IMR-90 (cell line): ENCODE data around the gene GINS3. TPM values are rescaled to one million over a fixed set of nuclear protein-coding genes. Genes with fewer than 3 reads are reported as not detected.

ENCODE experiments used
- ATAC-seq: fragments of 200-7000 bp; cut with Tn5 transposase; 2 replicates; pipeline ENCODE4 v1.9.1; 2020; ENCODE audit warnings: low read depth, mild to moderate bottlenecking, moderate library complexity
- BruUV-seq: library from RNA; stranded (reverse); fragments of 400-500 nt; replicated peaks from 2 replicates; lab custom pipeline; 2021; lab: Mats Ljungman, UMichigan
- CTCF ChIA-PET: fragments of 300-600 bp; formaldehyde crosslinking; extraction: SDS; loops from one replicate; lab custom pipeline; 2021; ENCODE audit warnings: antibody characterized with exemption; lab: Yijun Ruan, JAX
- POLR2A ChIA-PET: fragments of 300-600 bp; sonication (Branson Sonifier 250); formaldehyde crosslinking; loops from one replicate; lab custom pipeline; 2022; ENCODE audit warnings: antibody characterized with exemption; ENCODE audit not compliant: unreplicated experiment; lab: Charles Lee
- DNase-seq: peaks from one replicate; pipeline ENCODE4 v3.0.0; 2013
- H2AFZ ChIP-seq: replicated peaks from 2 replicates; pipeline ENCODE3; 2013; ENCODE audit warnings: low read length, mild to moderate bottlenecking; ENCODE audit not compliant: poor library complexity
- H2AK5ac ChIP-seq: 2 replicates; pipeline ENCODE4 v1.6.1; 2013; ENCODE audit warnings: low read depth, low read length, inconsistent platforms
- H2AK9ac ChIP-seq: replicated peaks from 2 replicates; pipeline ENCODE3; 2013; ENCODE audit warnings: mild to moderate bottlenecking, low read depth, low read length, moderate library complexity; ENCODE audit not compliant: poor library complexity
- H2BK120ac ChIP-seq: 2 replicates; pipeline ENCODE4 v1.6.1; 2013; ENCODE audit warnings: low read depth, low read length, inconsistent platforms
- H2BK15ac ChIP-seq: 3 replicates; pipeline ENCODE4 v1.6.1; 2013; ENCODE audit warnings: low read depth, low read length, inconsistent platforms
- H2BK20ac ChIP-seq: 2 replicates; pipeline ENCODE4 v1.6.1; 2013; ENCODE audit warnings: low read depth, mild to moderate bottlenecking, inconsistent platforms, low read length, moderate library complexity
- H2BK5ac ChIP-seq: 2 replicates; pipeline ENCODE4 v1.6.1; 2013; ENCODE audit warnings: mild to moderate bottlenecking, low read depth, low read length, inconsistent platforms; ENCODE audit not compliant: poor library complexity, severe bottlenecking
- H3K14ac ChIP-seq: replicated peaks from 2 replicates; pipeline ENCODE4 v1.6.1; 2013; ENCODE audit warnings: low read depth, low read length, inconsistent platforms
- H3K18ac ChIP-seq: 2 replicates; pipeline ENCODE4 v1.6.1; 2013; ENCODE audit warnings: low read depth, low read length, control low read depth
- H3K23ac ChIP-seq: 2 replicates; pipeline ENCODE4 v1.6.1; 2013; ENCODE audit warnings: low read depth, low read length, inconsistent platforms
- H3K27ac ChIP-seq: 2 replicates; pipeline ENCODE4 v1.5.1; 2013; ENCODE audit warnings: mild to moderate bottlenecking, control low read depth, low read length; ENCODE audit not compliant: insufficient read depth
- H3K27me3 ChIP-seq: 2 replicates; pipeline ENCODE4 v1.6.1; 2013; ENCODE audit warnings: low read length; ENCODE audit not compliant: control insufficient read depth, insufficient read depth
- H3K36me3 ChIP-seq: 2 replicates; pipeline ENCODE4 v1.6.1; 2013; ENCODE audit warnings: low read length, mixed read lengths; ENCODE audit not compliant: control insufficient read depth, insufficient read depth
- H3K4ac ChIP-seq: 2 replicates; pipeline ENCODE4 v1.6.1; 2013; ENCODE audit warnings: low read depth, low read length, inconsistent platforms
- H3K4me1 ChIP-seq: 2 replicates; pipeline ENCODE4 v1.6.1; 2013; ENCODE audit warnings: low read length, mixed read lengths; ENCODE audit not compliant: control insufficient read depth, insufficient read depth
- H3K4me2 ChIP-seq: 2 replicates; pipeline ENCODE4 v1.6.1; 2013; ENCODE audit warnings: low read depth, mild to moderate bottlenecking, control low read depth, low read length, moderate library complexity
- H3K4me3 ChIP-seq: 2 replicates; pipeline ENCODE4 v1.5.1; 2013; ENCODE audit warnings: low read depth, mild to moderate bottlenecking, control low read depth, low read length, moderate library complexity; ENCODE audit not compliant: insufficient read depth
- H3K56ac ChIP-seq: 2 replicates; pipeline ENCODE4 v1.6.1; 2013; ENCODE audit warnings: low read length, inconsistent platforms; ENCODE audit not compliant: insufficient read depth; ENCODE audit errors: extremely low read depth
- H3K79me1 ChIP-seq, 2 experiments: 2 replicates each; pipeline ENCODE4 v1.6.1; 2013; ENCODE audit warnings: low read length in 2 of 2, inconsistent platforms in 1 of 2, low read depth in 1 of 2
- H3K9ac ChIP-seq: 2 replicates; pipeline ENCODE4 v1.6.1; 2013; ENCODE audit warnings: low read depth, low read length, control low read depth
- H3K9me1 ChIP-seq: 2 replicates; pipeline ENCODE4 v1.6.1; 2013; ENCODE audit warnings: low read length, inconsistent platforms; ENCODE audit not compliant: insufficient read depth
- H3K9me3 ChIP-seq: 2 replicates; pipeline ENCODE4 v1.6.1; 2013; ENCODE audit warnings: low read length; ENCODE audit not compliant: control insufficient read depth, insufficient read depth
- H4K20me1 ChIP-seq: 2 replicates; pipeline ENCODE4 v1.6.1; 2013; ENCODE audit warnings: low read length, inconsistent platforms; ENCODE audit not compliant: insufficient read depth
- H4K5ac ChIP-seq: 2 replicates; pipeline ENCODE4 v1.6.1; 2013; ENCODE audit warnings: mild to moderate bottlenecking, low read depth, low read length, control low read depth
- H4K8ac ChIP-seq, 2 experiments: 2 replicates each; pipeline ENCODE4 v1.6.1; 2013; ENCODE audit warnings: low read depth in 2 of 2, low read length in 2 of 2, control low read depth in 1 of 2, inconsistent platforms in 1 of 2
- H4K91ac ChIP-seq: 2 replicates; pipeline ENCODE4 v1.6.1; 2013; ENCODE audit warnings: low read depth, low read length, inconsistent platforms; ENCODE audit not compliant: insufficient read depth
- BHLHE40 ChIP-seq: fragments of 150-350 bp; IDR thresholded peaks from 2 replicates; pipeline ENCODE4 v1.6.1; 2016; ENCODE audit warnings: mild to moderate bottlenecking, low read depth, low read length
- CEBPB ChIP-seq: IDR thresholded peaks from 2 replicates; pipeline ENCODE4 v1.6.1; 2012; ENCODE audit warnings: low read depth, low read length, improper control_type of control experiment
- CTCF ChIP-seq: conservative IDR thresholded peaks from 2 replicates; pipeline ENCODE4 v1.5.1; 2012; ENCODE audit warnings: mild to moderate bottlenecking, low read depth, low read length, improper control_type of control experiment
- ELK1 ChIP-seq: fragments of 150-350 bp; IDR thresholded peaks from 2 replicates; pipeline ENCODE4 v1.6.1; 2016; ENCODE audit warnings: low read depth, mild to moderate bottlenecking, low read length, moderate library complexity, borderline replicate concordance
- FOS ChIP-seq: fragments of 150-350 bp; IDR thresholded peaks from 2 replicates; pipeline ENCODE4 v1.6.1; 2016; ENCODE audit warnings: low read depth, low read length
- MAFK ChIP-seq: IDR thresholded peaks from 2 replicates; pipeline ENCODE4 v1.6.1; 2012; ENCODE audit warnings: low read depth, low read length, improper control_type of control experiment
- MAZ ChIP-seq: IDR thresholded peaks from 2 replicates; pipeline ENCODE4 v1.6.1; 2012; ENCODE audit warnings: low read depth, mild to moderate bottlenecking, low read length, improper control_type of control experiment, moderate library complexity, borderline replicate concordance
- MXI1 ChIP-seq: IDR thresholded peaks from 2 replicates; pipeline ENCODE4 v1.6.1; 2012; ENCODE audit warnings: low read depth, mild to moderate bottlenecking, low read length, moderate library complexity, borderline replicate concordance
- RAD21 ChIP-seq: IDR thresholded peaks from 2 replicates; pipeline ENCODE4 v1.6.1; 2012; ENCODE audit warnings: low read length, improper control_type of control experiment
- RCOR1 ChIP-seq: IDR thresholded peaks from 2 replicates; pipeline ENCODE4 v1.6.1; 2012; ENCODE audit warnings: mild to moderate bottlenecking, low read length, improper control_type of control experiment; ENCODE audit not compliant: insufficient replicate concordance
- SMC3 ChIP-seq: fragments of 150-350 bp; IDR thresholded peaks from 2 replicates; pipeline ENCODE4 v1.6.1; 2016; ENCODE audit warnings: low read depth, mild to moderate bottlenecking, antibody characterized with exemption, low read length, moderate library complexity
- WGBS, 2 experiments: methylation state at CpG; one replicate each; pipeline versions ENCODE4 v1.1.5 to v1.1.7; 2013; ENCODE audit warnings: missing lambda C conversion rate in 2 of 2; ENCODE audit not compliant: insufficient read length in 1 of 2; ENCODE audit errors: extremely low coverage in 2 of 2; 5-methylcytosine and 5-hydroxymethylcytosine counted together
- dilution Hi-C: fragments of 300-500 bp; cut with HindIII; formaldehyde crosslinking; loops from one replicate; pipeline ENCODE4 v1.14.3; 2018; ENCODE audit warnings: low sequenced_read_pairs; ENCODE audit not compliant: unreplicated experiment
- in situ Hi-C: fragments of 300-500 bp; cut with MboI; formaldehyde crosslinking; loops from 3 replicates; pipeline ENCODE4 v1.14.3; 2019; ENCODE audit warnings: low sequenced_read_pairs, inconsistent platforms, mixed read lengths
- intact Hi-C: fragments of 100-400 bp; cut with micrococcal nuclease; formaldehyde crosslinking; loops from 2 replicates; pipeline ENCODE4 v1.10.0; 2022
- polyA plus RNA-seq, 3 experiments: library from polyadenylated mRNA; depleted of rRNA; stranded (reverse); fragments of >200 nt; gene quantifications; 2 replicates each; pipeline ENCODE4 v1.2.3, GENCODE V29; 2012; ENCODE audit warnings: low replicate concordance in 1 of 3
- total RNA-seq: library from RNA; depleted of rRNA; stranded (reverse); fragments of >200 nt; gene quantifications from 2 replicates; pipeline ENCODE4 v1.2.3, GENCODE V29; 2012
- TF ChIP-seq, protein P1 (sequence below): fragments of 150-350 bp; IDR thresholded peaks from 2 replicates; pipeline ENCODE4 v1.6.1; 2017; ENCODE audit warnings: mild to moderate bottlenecking, antibody characterized with exemption, low read length, low read depth

The GINS3 gene
- total and polyA plus RNA-seq, 2 of the 4 experiments (the other 2 are of a cell fraction) = 5.2 to 5.4 TPM

GRCh38 chr16:58415003-58415402 is 22.7 kb downstream of the GINS3 start:
- peaks cover 2% of the 10 kb centered on the region; the same call in 1 of the 2 replicates for H3K4me1 ChIP-seq
- no peaks in the 10 kb centered on the region for H3K79me1 ChIP-seq
- dilution Hi-C loops (no loop called here), intact Hi-C loops (no loop called here), in situ Hi-C loops (no loop called here)
- H3K4me3 ChIP-seq = no peak overlapping the region
- no peak overlapping the region for H3K14ac ChIP-seq
- BruUV-seq = no TSS peak
- no peak overlapping the region for H3K18ac ChIP-seq
- H3K9ac ChIP-seq = no peak overlapping the region
- no peaks in the 10 kb centered on the region for H3K9me1 ChIP-seq
- peak; percentile 29 for DNase-seq
- no peak overlapping the region for H3K4ac ChIP-seq
- no peak overlapping the region for H2AK5ac ChIP-seq
- H3K56ac ChIP-seq = no peak overlapping the region
- ATAC-seq = peak; percentile 29
- TF ChIP-seq ELK1 (no peak), RCOR1 (no peak), RAD21 (no peak), SMC3 (no peak), BHLHE40 (no peak), FOS (no peak), MXI1 (no peak), CTCF (no peak), CEBPB (no peak), MAFK (no peak), MAZ (no peak)
- TF ChIP-seq, protein P1, sequence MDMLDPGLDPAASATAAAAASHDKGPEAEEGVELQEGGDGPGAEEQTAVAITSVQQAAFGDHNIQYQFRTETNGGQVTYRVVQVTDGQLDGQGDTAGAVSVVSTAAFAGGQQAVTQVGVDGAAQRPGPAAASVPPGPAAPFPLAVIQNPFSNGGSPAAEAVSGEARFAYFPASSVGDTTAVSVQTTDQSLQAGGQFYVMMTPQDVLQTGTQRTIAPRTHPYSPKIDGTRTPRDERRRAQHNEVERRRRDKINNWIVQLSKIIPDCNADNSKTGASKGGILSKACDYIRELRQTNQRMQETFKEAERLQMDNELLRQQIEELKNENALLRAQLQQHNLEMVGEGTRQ = no peak
- H2BK20ac ChIP-seq = no peak overlapping the region
- no peaks in the 10 kb centered on the region; the same call in 1 of the 2 replicates for H3K27me3 ChIP-seq
- H3K4me2 ChIP-seq = no peak overlapping the region
- no peak overlapping the region for H2AK9ac ChIP-seq
- no peak overlapping the region for H2BK5ac ChIP-seq
- H3K27ac ChIP-seq = no peak overlapping the region
- H3K36me3 ChIP-seq = no peaks in the 10 kb centered on the region
- no peak overlapping the region for H4K8ac ChIP-seq
- no peak overlapping the region for H3K23ac ChIP-seq
- ChIA-PET POLR2A (no interaction called here), CTCF (no interaction called here)
- no peak overlapping the region for H2BK15ac ChIP-seq
- whole genome bisulfite sequencing, 2 experiments = no CpG with 5 or more reads among the region's 4 CpGs
- no peaks in the 10 kb centered on the region for H3K9me3 ChIP-seq
- no peak overlapping the region for H2BK120ac ChIP-seq
- H2AFZ ChIP-seq = no peak overlapping the region
- no peaks in the 10 kb centered on the region for H4K20me1 ChIP-seq
- H4K5ac ChIP-seq = no peak overlapping the region
- no peak overlapping the region for H4K91ac ChIP-seq
